Osteocyte (in vitro differentiated cells): ENCODE measurements around the gene BRD8. TPM values are rescaled to one million over a fixed set of nuclear protein-coding genes. Genes with fewer than 3 reads are reported as not detected.
"Not testable (repeated sequence)": the region's sequence is repeated elsewhere in the genome, so short reads cannot be mapped to it uniquely, and the experiment has no call there.

Source experiments
- DNase-seq: peaks from one replicate; pipeline ENCODE4 v3.0.0; 2021; ENCODE audit warnings: mixed read lengths; ENCODE audit not compliant: unreplicated experiment; ENCODE audit errors: extremely low spot score
- H3K27ac Mint-ChIP-seq: one replicate; pipeline ENCODE4 v1.8.0; 2021; ENCODE audit warnings: mild to moderate bottlenecking, mixed read lengths; ENCODE audit not compliant: unreplicated experiment
- H3K27me3 Mint-ChIP-seq: one replicate; pipeline ENCODE4 v1.8.0; 2021; ENCODE audit warnings: mixed read lengths; ENCODE audit not compliant: unreplicated experiment
- H3K36me3 Mint-ChIP-seq: one replicate; pipeline ENCODE4 v1.8.0; 2021; ENCODE audit warnings: mixed read lengths; ENCODE audit not compliant: unreplicated experiment
- H3K4me1 Mint-ChIP-seq: one replicate; pipeline ENCODE4 v1.8.0; 2021; ENCODE audit warnings: mixed read lengths; ENCODE audit not compliant: unreplicated experiment
- H3K4me3 Mint-ChIP-seq: one replicate; pipeline ENCODE4 v1.8.0; 2021; ENCODE audit warnings: mild to moderate bottlenecking, moderate library complexity, mixed read lengths; ENCODE audit not compliant: unreplicated experiment
- H3K9me3 Mint-ChIP-seq: one replicate; pipeline ENCODE4 v1.8.0; 2021; ENCODE audit warnings: mixed read lengths; ENCODE audit not compliant: unreplicated experiment
- total RNA-seq: library from RNA; stranded (reverse); gene quantifications from 2 replicates; pipeline ENCODE4 v1.2.1, GENCODE V29; 2021
- TF ChIP-seq, protein P1 (sequence below): fragments of 200-600 bp; sonication (generic); IDR thresholded peaks from 2 replicates; pipeline ENCODE4 v1.5.0; 2021; ENCODE audit warnings: antibody characterized with exemption, mild to moderate bottlenecking, moderate library complexity

The BRD8 gene
- total RNA-seq, 1 donor from 2014 or later: 68.3 TPM

DNA sequence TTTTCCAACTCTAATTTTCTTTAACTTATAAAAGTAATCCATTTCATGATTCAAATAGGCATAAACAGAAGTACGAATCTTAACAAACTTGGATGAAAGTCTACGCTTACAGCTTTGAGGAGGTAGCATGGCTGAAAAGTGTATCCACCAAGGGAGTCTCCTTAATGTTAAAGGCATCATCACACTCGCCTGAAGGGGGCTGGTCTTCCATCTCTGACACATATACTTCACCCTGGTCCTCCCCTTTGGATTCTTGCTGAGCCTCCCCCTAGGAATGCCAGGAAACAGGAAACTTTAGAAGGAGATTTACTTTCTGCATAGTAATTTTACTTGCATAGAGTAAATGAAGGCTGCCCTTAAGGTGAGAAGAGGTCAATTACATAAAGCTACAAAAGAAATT is 28.9 kb downstream of the BRD8 start:
- TF ChIP-seq, protein P1, sequence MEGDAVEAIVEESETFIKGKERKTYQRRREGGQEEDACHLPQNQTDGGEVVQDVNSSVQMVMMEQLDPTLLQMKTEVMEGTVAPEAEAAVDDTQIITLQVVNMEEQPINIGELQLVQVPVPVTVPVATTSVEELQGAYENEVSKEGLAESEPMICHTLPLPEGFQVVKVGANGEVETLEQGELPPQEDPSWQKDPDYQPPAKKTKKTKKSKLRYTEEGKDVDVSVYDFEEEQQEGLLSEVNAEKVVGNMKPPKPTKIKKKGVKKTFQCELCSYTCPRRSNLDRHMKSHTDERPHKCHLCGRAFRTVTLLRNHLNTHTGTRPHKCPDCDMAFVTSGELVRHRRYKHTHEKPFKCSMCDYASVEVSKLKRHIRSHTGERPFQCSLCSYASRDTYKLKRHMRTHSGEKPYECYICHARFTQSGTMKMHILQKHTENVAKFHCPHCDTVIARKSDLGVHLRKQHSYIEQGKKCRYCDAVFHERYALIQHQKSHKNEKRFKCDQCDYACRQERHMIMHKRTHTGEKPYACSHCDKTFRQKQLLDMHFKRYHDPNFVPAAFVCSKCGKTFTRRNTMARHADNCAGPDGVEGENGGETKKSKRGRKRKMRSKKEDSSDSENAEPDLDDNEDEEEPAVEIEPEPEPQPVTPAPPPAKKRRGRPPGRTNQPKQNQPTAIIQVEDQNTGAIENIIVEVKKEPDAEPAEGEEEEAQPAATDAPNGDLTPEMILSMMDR: no peak
- Mint-ChIP-seq H3K27ac (no peak overlapping the region), H3K9me3 (no peaks in the 10 kb centered on the region), H3K27me3 (peaks cover 5% of the 10 kb centered on the region), H3K4me3 (no peak overlapping the region), H3K4me1 (no peaks in the 10 kb centered on the region), H3K36me3 (no peaks in the 10 kb centered on the region)
- DNase-seq: no peak

DNA sequence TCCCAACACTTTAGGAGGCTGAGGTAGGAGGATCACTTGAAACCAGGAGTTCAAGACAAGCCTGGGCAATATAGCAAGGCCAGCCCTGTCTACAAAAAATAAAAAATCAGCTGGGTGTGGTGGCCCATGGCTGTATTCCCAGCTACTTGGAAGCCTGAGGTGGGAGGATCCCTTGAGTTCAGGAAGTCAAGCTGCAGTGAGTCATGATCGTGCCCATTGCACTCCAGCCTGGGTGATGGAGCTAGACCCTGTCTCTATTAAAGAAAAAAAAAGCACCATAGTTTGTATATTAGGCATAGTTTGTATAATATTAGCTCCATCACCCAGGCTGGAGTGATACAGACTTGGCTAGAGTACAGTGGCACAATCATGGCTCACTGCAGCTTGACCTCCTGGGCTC is 29.6 kb downstream of the BRD8 start:
- Mint-ChIP-seq H3K4me3 (no peak overlapping the region), H3K4me1 (no peaks in the 10 kb centered on the region), H3K27me3 (no peaks in the 10 kb centered on the region), H3K27ac (no peak overlapping the region), H3K9me3 (no peaks in the 10 kb centered on the region), H3K36me3 (no peaks in the 10 kb centered on the region)
- no peak for DNase-seq
- TF ChIP-seq, protein P1: no peak

DNA sequence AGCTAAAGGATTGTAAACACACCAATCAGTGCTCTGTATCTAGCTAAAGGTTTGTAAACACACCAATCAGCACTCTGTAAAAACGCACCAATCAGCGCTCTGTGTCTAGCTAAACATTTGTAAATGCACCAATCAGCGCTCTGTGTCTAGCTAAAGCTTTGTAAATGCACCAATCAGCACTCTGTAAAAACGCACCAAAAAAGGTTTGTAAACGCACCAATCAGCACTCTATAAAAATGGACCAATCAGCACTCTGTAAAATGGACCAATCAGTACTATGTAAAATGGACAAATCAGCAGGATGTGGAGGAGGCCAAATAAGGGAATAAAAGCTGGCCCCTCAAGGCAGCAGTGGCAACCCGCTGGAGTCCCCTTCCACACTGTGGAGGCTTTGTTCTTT is 34.9 kb downstream of the BRD8 start:
- not testable (repeated sequence) for H3K4me1 Mint-ChIP-seq, H3K36me3 Mint-ChIP-seq, H3K9me3 Mint-ChIP-seq, H3K27ac Mint-ChIP-seq, H3K4me3 Mint-ChIP-seq, DNase-seq, H3K27me3 Mint-ChIP-seq

DNA sequence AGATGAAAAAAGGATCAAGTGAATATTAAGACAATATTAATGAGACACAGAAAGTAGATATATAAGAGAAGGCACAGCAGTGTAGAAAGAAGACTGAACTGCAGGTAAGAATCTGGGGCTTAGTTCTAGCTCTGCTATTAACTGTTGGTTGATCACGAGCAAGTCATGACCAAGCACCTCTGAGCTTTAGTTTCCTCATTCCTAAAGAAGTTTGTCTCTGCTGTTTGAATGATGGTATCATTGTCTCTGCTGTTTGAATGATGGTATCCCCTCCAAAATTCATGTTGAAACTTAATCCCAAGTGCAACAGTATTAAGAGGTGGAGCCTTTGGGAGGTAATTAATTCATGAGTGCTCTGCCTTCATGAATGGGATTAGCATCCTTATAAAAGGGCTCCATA is 36.7 kb downstream of the BRD8 start:
- Mint-ChIP-seq H3K9me3 (no peaks in the 10 kb centered on the region), H3K4me3 (no peak overlapping the region), H3K36me3 (no peaks in the 10 kb centered on the region), H3K27me3 (no peaks in the 10 kb centered on the region), H3K27ac (no peak overlapping the region), H3K4me1 (peaks cover 4% of the 10 kb centered on the region)
- TF ChIP-seq, protein P1: no peak
- DNase-seq: no peak

DNA sequence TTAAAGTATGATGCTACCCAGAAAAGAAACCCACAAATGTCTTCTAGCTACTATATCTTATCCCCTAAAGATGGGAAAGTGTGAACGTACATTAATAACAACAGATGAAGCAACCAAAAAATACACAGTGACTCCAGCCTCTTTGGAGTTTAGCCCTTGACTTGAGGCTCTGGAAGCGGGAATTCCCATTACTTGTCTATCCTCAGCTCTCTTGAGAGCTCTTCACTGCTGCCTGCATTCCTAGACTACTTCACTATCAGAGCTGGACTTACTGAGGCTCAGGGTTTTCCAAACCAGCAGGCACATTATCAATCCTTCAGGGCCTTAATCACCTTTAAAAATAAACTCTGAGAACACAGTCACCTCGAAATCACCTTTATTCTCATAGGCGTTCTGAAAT is 38.2 kb downstream of the BRD8 start:
- Mint-ChIP-seq H3K4me1 (peaks cover 4% of the 10 kb centered on the region), H3K36me3 (no peaks in the 10 kb centered on the region), H3K27me3 (peaks cover 6% of the 10 kb centered on the region), H3K9me3 (no peaks in the 10 kb centered on the region), H3K4me3 (no peak overlapping the region), H3K27ac (no peak overlapping the region)
- no peak for DNase-seq
- TF ChIP-seq, protein P1: no peak

DNA sequence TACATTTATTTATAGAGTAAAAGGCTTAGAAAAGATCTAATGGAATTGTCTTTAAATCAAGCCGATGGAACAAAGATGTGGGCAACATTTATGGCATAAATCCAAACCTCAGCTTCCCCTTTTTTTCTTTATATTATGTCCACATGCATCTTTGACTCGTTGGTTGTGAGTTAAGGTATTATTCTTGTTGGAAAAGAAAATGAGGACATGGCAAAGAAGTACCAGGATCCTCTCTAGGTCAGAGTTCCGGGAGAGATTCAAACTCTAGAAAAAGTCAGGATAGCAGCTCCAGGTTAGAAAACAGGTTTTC is 38.7 kb downstream of the BRD8 start:
- Mint-ChIP-seq H3K4me1 (peaks cover 4% of the 10 kb centered on the region), H3K9me3 (no peaks in the 10 kb centered on the region), H3K36me3 (no peaks in the 10 kb centered on the region), H3K27ac (no peak overlapping the region), H3K4me3 (peak overlapping the region; percentile 80), H3K27me3 (peaks cover 6% of the 10 kb centered on the region)
- TF ChIP-seq, protein P1: no peak
- no peak for DNase-seq
